Caki2 (cell line): Measurements from ENCODE around the gene FGF19. TPM values are rescaled to one million over a fixed set of nuclear protein-coding genes. Genes with fewer than 3 reads are reported as not detected.

Source experiments
- DNase-seq: peaks from one replicate; pipeline ENCODE4 v3.0.0-alpha.2; 2015; ENCODE audit warnings: low read depth
- in situ Hi-C: cut with HindIII; loops from 2 replicates; pipeline ENCODE4 v1.10.0; 2016; ENCODE audit warnings: low sequenced_read_pairs, low pct_unique_long_range_greater_than_20kb, mixed read lengths
- total RNA-seq: library from RNA; depleted of rRNA; stranded (reverse); fragments of >200 nt; shearing (Covaris generic); gene quantifications from 2 replicates; pipeline ENCODE4 v1.2.3, GENCODE V29; 2014; ENCODE audit warnings: low replicate concordance; rRNA removed

The FGF19 gene
- total RNA-seq, 1 experiment from 2014 or later = not detected

DNA sequence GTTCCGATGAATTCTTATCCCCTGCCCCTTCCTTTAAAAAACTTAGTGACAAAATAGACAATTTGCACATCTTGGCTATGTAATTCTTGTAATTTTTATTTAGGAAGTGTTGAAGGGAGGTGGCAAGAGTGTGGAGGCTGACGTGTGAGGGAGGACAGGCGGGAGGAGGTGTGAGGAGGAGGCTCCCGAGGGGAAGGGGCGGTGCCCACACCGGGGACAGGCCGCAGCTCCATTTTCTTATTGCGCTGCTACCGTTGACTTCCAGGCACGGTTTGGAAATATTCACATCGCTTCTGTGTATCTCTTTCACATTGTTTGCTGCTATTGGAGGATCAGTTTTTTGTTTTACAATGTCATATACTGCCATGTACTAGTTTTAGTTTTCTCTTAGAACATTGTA is 50.8 kb downstream of the FGF19 start:
- DNase-seq = no peak
- in situ Hi-C loops = loop anchor here (25.0 kb wide), 1 partner anchor 541 kb away; no protein-coding TSS in a partner anchor

DNA sequence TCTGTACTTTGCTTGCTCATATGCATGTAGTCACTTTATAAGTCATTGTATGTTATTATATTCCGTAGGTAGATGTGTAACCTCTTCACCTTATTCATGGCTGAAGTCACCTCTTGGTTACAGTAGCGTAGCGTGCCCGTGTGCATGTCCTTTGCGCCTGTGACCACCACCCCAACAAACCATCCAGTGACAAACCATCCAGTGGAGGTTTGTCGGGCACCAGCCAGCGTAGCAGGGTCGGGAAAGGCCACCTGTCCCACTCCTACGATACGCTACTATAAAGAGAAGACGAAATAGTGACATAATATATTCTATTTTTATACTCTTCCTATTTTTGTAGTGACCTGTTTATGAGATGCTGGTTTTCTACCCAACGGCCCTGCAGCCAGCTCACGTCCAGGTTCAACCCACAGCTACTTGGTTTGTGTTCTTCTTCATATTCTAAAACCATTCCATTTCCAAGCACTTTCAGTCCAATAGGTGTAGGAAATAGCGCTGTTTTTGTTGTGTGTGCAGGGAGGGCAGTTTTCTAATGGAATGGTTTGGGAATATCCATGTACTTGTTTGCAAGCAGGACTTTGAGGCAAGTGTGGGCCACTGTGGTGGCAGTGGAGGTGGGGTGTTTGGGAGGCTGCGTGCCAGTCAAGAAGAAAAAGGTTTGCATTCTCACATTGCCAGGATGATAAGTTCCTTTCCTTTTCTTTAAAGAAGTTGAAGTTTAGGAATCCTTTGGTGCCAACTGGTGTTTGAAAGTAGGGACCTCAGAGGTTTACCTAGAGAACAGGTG is 51.8 kb downstream of the FGF19 start:
- DNase-seq = no peak
- in situ Hi-C loops = loop anchor here (25.0 kb wide), 1 partner anchor 540 kb away; no protein-coding TSS in a partner anchor

DNA sequence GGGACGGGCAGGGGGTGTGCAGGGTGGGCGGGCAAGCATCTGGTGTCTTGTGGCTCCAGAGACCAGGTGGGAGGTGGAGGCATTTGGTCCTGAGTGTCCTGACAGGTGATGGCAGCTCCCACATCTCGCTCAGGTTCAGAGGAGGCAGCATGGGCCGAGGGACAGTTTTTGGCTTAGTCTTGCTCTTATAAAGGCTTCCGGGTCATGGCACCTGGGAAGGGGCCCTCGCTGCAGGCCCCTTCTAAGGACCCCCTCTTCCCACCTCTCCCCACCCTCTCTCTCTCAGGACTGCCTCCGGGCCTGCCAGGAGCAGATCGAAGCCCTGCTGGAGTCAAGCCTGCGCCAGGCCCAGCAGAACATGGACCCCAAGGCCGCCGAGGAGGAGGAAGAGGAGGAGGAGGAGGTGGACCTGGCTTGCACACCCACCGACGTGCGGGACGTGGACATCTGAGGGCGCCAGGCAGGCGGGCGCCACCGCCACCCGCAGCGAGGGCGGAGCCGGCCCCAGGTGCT is 52.9 kb downstream of the FGF19 start:
- in situ Hi-C loops = loop anchor here (25.0 kb wide), 1 partner anchor 539 kb away; no protein-coding TSS in a partner anchor

DNA sequence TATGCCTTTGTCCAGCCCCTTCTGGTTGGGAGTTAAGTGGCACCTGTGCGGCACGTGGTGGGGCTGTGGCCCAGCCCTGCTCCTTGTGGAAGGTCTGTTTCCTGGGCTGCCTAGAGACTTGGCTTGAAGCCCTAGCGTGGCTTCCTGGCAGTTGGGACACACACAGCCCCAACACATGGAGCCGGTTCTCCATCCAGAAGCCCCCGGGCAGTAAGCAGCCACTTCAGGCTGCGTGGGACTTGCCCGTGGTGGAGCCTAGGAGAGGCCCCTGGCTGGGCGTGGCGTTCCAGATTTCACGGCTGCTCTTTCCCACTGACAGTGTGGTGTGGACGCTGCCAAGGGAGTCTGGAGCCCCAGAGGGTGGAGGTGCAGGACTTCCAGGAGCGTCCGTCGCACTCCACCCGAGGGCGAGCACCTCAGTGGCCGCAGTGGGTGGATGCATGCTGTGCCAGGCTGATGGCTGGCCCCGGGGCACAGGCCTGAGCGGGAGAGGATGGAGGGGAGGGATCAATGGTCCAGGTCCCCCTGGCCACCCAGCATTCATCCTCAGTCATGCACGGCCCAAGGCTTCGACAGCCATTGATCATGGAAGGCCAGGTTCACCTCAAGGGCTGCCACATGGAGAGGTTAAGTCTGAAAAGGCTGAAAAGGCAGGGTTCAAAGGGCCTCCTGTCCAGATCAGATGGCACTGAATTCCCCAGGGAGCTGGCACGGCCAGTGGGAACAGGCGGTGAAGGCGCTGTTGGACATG is 53.6 kb downstream of the FGF19 start:
- in situ Hi-C loops = loop anchor here (25.0 kb wide), 1 partner anchor 538 kb away; no protein-coding TSS in a partner anchor
- DNase-seq = no peak

More for the DNA sequence above, 52.9 kb downstream of the FGF19 start:
- DNase-seq = no peak

DNA sequence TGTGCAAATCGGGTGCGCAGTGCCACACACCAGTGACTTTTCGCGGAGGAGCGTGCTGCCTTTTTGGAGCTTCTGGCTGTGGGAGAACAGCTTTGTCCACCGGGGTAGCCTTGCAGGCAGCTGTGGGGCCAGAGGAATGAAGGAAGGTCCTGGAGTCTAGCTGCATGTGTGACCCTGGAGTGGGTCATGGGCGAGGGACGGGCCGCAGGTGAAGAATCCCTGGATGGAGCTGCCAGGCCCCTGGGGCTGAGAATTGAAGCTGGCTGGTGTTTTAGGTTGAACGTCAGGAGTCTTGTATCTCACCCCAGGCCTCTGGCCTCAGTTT is 54.3 kb downstream of the FGF19 start:
- in situ Hi-C loops = no loop called here
- no peak for DNase-seq

DNA sequence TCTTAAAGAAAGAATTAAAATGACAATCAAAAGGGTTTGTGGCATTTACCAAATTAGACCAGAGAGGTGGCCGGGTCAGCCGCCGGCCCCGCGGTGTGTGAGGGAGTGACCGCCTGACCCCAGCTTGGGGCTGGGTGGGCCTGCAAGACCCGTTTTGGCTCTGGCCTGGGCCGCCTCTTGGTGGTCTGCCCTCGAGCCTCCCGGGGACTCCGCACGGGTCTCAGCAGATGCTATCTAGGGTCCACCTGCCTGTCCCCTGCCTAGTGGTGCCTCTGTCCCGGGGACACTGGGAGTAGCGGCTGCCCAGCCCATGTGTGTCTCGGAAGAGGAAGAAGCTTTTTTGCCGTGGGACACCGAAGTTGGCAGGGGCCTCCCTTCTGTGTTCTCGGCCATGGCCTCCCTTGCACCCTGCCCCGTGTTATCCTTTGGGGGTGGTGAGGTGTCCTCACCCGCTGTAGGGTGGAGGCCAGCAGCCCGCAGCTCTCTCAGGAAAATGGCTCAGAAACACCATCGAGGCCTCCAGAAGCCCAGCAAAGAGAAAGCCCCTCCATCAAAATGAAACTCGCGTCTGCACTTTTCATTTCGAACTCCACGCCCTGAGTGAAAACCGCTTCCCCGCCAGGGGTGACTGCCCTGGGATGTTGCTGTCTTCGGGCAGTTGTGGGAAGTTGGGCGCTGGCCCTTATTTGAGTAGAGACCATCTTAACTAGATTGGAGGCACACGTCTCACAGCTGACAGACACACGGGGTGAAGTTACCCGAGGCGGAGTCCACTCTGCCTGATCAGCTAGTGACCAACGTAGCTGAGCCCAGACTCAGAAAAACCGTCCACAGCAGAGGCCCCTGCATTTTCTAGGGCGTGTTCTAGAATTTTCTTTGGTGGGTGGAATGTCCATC is 54.9 kb downstream of the FGF19 start:
- in situ Hi-C loops = no loop called here
- no peak for DNase-seq

Other genes with a start within 250 kb of the FGF19 start
- gene LINC01488, start 222.4 kb downstream of the FGF19 start, total RNA-seq = not detected in 2 replicates
- 122 and 137 TPM in 2 replicates for gene CCND1, start 62.9 kb downstream of the FGF19 start, total RNA-seq
- 3.3 and 9.7 TPM in 2 replicates for gene LTO1, start 28.7 kb downstream of the FGF19 start, total RNA-seq
- not detected in 2 replicates for gene FGF4, start 71.3 kb upstream of the FGF19 start, total RNA-seq
- gene FGF3, start 115.4 kb upstream of the FGF19 start, total RNA-seq = not detected in 2 replicates